Stimulated activated CD8-positive, alpha-beta memory T cell treated with anti-CD3 and anti-CD28 coated beads, Interleukin-4, amount 100 ng/mL, for 48 hours (primary cell): ENCODE results near the gene CCL5.
"Not testable (repeated sequence)": the region's sequence is repeated elsewhere in the genome, so short reads cannot be mapped to it uniquely, and the experiment has no call there.

ENCODE experiments used
- DNase-seq: peaks from one replicate; pipeline ENCODE4 v3.0.0-alpha.2; 2020

The CCL5 gene

GRCh38 chr17:35897772-35898171, 17.6 kb upstream of the CCL5 start:
- not testable (repeated sequence) for DNase-seq

DNA sequence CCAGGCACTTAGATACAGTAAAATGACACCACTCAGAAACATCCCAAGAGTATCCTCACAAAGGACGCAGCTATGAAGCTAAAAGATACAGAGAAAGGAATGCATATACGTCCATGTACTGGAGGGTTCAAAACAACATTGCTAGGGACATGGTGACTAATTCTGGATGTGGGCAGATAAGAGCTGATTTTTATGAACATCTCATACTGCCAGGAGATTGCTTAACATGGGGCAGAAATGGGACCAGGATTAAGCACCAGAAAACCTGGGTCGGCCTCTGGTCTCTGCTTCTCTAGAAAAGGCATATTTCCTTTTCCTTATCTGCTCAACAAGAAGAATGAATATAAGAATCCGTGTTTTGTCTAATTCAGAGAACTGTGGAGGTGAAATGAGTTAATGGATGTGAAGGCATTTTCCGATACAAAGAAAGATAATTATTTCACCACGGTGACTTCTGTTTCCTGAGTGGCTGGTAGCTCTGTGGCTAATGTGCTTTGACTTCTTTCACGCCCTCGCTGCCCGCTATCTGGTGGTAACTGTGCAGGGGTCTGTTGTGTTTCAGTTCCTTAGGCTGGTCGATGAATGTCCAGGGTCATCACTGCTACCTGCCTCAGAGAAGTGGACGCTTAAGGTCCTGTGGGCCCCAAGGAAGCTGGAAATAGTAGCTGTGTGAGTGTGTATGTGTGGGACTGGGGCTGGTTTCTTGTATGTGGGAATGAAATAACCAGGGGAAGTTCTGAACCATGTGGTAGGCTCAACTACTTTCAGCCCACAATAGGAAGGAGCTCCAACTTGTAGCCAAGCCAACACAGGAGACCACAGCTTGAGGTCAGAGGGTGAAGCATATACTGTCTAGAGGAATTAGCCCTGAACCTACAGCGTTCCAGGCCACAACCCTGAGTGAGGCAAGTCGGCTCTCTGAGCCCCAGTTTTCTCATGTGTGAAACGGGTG, 15.8 kb upstream of the CCL5 start:
- DNase-seq, result peak; percentile 64

GRCh38 chr17:35894206-35894605, 14.0 kb upstream of the CCL5 start:
- DNase-seq, result no peak

DNA sequence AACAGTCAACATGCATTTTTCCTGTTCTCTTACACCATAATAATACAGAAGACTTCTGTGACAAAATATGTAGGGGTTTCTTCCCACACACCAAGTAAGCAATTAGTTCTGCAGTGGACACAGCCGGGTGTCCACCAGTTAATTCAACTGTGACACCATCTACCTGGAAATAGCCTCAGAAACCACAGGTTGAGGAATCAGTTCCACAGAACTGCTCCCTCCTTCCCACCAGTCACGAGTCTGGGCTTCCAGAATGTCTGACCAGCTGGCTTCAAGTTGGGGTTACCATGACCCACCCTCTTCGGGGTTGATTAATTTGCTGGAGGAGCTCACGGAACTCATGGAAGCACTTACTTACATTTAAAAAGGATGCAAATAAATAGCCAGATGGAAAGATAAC, 13.6 kb upstream of the CCL5 start:
- DNase-seq, result no peak

DNA sequence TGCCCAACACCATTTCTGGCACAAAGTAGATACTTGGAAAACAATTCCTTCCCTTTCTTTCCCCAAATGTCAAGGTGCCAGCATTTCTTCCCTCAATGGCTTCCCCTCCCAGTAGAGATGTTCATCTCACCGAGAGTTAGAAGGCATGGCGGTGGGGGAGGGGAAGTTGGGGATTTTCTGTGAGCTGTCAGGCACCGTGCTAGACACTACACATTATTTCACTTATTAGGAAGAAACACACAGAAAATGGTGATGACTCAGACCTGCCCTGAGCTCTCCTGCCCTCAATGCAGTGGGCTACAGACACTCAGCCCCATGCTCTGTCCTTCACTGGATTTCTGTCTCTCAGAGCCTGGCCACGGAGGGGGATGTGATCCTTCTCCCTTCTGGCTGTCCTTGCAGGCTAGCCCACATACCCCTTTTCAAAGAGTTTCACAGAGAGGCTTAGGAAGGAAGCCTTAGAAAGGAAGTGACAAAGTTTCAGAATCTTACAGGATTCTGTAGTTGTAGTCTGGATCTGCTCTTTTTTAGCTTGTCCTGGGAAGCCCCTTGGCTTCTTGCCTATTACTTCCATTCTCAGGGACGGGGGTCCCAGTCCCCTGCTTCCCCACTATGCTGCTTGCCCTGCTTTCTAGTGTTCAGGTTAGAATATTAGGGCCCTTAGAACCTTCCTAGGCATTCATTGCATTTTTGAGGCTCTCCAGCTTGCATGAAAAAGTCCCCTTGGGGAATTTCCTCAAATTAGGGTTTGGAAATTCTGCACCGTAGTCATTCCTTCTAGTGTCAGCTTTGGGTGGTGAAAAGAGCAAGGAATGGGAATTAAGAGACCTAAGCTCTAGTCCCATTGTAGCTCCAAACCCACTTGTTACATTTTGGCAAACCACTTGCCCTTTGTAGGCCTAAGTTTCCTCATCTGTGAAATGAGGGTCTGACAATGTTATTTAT, 12.2 kb upstream of the CCL5 start:
- peak; percentile 82 for DNase-seq

DNA sequence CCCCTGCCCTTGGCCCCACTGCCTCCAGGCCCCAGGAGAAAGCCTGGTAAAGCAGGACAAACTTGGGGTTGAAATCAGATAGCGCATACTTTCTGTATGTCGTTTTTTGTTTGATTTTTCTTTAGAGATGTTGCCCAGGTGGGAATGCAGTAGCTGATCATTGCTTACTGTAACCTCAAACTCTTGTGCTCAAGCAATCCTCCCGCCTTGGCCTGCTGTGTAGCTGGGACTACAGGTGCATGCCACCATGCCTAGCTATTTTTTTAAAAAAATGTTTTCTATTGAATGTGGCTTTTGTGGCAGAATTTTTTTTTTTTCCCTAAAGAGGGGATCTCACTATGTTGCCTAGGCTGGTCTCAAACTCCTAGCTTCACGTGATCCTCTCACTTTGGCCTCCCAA, 11.1 kb upstream of the CCL5 start:
- DNase-seq, result no peak

DNA sequence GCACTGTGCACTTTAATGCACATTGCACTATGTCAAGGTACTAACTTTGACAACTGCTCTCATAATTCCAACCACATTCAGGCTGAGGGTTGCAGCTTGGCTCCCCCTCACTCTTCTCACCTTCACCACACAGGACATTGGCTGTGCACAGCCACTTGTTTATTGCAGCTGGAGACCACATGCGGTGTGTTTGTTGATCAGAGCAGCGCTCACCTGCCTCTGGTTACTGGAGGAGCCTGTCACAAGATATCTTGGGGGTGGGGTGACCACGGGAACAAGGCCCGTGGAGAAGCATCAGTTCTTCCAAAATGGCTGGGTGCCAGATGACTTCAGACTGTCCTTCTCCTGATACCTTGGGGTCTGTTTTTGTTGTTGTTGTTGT, 10.6 kb upstream of the CCL5 start:
- DNase-seq, result peak; percentile 57

DNA sequence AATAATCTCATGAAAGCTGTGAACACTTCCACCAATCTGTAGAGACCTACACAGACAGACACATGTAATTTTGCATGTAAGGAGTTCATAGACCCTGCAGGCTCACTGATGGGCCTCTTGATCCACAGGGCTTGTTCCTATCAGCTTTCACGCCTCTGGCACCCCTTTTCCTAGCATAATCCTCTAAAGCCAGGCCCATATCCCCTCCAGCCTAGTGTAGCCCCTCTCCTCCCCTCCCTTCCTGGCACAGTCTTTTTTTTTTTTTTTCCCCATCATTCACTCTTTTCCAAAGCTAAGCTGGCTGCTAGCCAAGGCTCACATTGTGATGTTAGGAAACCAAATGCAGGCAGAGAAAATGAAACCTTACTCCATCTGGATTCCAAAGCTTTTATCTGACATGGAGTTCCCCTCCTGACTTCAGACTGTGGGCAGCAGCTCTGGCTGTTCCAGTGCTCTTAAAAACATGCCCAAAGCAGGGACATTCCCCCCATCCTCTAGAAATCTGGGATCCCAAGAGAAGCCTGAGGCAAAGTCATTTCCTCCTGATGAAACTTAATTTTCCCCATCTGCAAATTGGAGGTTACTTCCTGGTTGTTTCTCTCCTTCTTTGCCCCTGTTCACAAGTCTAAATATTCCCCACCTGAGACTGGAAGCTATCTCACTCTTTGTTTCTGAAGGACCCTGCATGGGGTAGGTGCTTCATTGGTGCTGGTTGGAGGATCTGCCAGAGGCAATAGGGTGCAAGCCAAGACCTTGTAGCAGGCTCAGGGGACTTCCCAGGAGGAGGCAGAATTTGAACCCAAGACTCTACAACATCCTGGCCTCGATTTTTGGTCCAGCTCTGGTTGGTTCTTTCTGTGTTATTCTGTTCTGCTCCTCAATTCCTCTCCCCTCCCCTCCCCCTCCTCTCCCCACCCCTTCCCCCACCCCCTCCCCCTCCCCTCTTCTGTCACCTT, 9.9 kb upstream of the CCL5 start:
- no peak for DNase-seq

DNA sequence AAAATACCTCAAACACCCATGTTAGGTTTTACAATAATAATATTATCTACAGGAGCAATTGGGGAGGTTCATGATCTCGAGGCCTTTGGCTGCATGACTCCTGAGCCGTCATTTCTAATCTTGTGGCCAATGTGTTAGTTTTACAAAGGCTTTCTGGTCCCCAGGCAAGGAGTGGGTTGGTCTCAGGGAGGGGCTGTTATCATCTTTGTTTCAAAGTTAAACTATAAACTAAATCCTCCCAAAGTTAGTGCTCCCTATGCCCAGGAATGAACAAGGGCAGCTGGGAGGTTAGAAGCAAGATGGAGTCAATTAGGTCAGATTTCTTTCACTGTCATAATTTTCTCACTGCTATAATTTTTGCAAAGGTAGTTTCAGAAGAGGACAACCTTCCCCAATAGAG, 9.1 kb upstream of the CCL5 start:
- no peak for DNase-seq

- DNase-seq, result no peak
These were observed 1.8 kb downstream of the CCL5 start for GRCh38 chr17:35878361-35878760.

- no peak for DNase-seq
These were observed 2.7 kb downstream of the CCL5 start for GRCh38 chr17:35877345-35878029.

DNA sequence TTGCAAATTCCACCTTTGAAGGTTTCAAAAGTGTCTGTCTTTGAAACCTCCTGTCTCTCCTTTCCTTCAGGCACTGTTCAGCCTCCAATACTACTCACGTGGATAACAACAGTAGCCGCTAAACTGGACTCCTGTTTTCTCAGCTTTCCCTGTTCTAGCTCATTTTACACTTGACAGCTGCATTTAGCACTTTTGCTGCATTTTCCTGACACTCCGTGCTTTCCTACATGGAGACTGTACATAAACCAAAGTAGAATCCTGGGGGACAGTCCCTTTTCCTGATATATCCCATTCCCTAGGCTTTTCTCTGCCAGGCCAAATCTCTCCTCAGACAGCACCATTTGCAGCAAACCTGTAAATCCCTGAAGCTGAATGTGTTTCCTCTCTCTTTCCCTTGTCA, 3.6 kb downstream of the CCL5 start:
- DNase-seq, result no peak

- no peak for DNase-seq
These were observed 4.4 kb downstream of the CCL5 start for GRCh38 chr17:35875800-35876139.

- DNase-seq, result no peak
These were observed 4.9 kb downstream of the CCL5 start for GRCh38 chr17:35875072-35875799.

- no peak for DNase-seq
These were observed 7.8 kb downstream of the CCL5 start for GRCh38 chr17:35872196-35872980.

DNA sequence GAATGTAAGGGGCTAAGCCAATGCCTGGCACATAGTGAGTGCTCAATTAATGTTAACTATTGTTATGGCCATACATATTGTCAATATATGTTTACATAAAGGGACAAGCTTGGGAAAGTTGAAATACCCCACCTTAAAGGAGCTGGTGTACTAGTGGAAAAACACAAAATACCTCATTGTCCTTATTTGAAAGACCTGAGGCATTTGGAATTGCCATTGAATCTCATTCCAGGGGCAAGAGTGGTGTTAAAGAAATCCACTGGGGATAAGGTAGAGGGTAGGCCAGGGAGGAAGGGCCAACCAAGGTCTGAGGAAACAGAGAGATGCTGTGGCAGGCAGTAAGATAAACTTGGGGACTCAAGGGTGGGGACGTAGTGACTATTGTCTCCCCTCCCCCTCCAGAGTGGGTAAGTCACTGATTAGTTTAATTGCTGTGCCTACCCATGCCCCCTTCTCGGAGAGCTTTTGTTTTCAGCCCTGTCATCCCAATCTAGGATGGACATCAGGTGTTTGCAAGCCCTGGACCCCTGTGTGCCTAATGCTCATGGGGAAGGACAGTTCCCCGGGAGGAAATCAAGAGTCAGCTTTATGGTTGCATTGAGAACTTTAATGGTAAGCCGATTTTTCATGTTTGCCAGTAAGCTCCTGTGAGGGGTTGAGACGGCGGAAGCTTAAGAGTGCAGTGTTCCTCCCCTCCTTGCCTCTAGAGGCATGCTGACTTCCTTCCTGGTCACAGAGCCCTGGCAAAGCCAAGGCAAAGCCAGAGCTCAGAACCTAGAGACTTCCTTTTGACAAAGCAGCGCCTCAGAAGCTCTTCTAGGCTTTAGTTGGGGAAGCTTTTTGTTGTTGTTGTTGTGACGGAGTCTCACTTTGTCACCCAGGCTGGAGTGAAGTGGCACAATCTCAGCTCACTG, 9.0 kb downstream of the CCL5 start:
- DNase-seq, result no peak

- no peak for DNase-seq
These were observed 11.4 kb downstream of the CCL5 start, which contains the start of gene HEATR9 for GRCh38 chr17:35868737-35869136. Gene HEATR9, minus strand, starts transcription at chr17:35868891. Its CDS starts 149 bp downstream, at chr17:35868742.

- no peak for DNase-seq
These were observed 12.6 kb downstream of the CCL5 start for GRCh38 chr17:35867574-35867973.

- DNase-seq, result no peak
These were observed 13.7 kb downstream of the CCL5 start for GRCh38 chr17:35866341-35866950.
